Daoy (cell line): ENCODE results near the gene POPDC2. TPM values are rescaled to one million over a fixed set of nuclear protein-coding genes. Genes with fewer than 3 reads are reported as not detected.
"Not testable (repeated sequence)": the region's sequence is repeated elsewhere in the genome, so short reads cannot be mapped to it uniquely, and the experiment has no call there.

Source experiments
- DNase-seq: peaks from one replicate; pipeline ENCODE4 v3.0.0-alpha.2; 2015; ENCODE audit warnings: low read depth
- total RNA-seq: library from RNA; depleted of rRNA; stranded (reverse); fragments of >200 nt; shearing (Covaris generic); gene quantifications from 2 replicates; pipeline ENCODE4 v1.2.3, GENCODE V29; 2014; rRNA removed

POPDC2 gene
- total RNA-seq, 1 experiment from 2014 or later = 0.17 TPM

DNA sequence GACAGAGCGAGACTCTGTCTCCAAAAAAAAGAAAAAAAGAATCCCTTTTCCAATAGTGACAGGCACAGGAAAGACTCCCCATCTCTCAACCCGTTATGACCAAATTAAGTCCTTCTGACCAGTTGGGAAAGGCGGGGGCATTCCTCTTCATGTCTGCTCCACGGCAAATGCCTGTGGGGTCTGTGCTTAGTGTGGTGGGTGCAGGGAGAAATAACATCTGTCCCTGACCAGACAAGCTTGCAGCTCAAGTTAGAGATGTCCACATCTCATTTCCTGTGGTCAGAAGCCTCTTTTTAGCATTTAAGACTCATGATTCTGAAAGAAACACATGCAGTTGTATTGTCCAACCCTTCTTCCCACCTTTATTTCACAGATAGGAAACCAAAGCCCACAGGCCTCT is 46.5 kb downstream of the POPDC2 start:
- DNase-seq = no peak

DNA sequence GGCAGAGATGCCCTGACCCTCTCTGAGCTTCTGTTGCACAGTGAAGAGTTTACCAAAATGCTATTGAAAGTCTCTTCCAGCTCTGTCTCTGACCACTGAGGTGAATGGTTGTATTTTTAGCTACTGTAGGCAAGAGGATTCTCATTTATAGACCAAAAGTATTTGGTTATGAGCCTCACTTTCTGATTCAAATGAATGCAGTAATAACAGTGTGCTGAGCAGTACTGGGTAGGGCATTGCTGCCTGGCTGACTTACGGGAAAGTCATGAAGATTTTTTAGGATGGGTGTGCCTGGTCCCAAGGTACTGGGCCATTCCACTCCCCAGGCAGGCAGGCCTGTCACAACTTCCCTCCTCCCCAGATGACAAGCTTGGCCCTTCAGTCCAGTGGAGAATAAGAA is 47.2 kb downstream of the POPDC2 start:
- no peak for DNase-seq

DNA sequence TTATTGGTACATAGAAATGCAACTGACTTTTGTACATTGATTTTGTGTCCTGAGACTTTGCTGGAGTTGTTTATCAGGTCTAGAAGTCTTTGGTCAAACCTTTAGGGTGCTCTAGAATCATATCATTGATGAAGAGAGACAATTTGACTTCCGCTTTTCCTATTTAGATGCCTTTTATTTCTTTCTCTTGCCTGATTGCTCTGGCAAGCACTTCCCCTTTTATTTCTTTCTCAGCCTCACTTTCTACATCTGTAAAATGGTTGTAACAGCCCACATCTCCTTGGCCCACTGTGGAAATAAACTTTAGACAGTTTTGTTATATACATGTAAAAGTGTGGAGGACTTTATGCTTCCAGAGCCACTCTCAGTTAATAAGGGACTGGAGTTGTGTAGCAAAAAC is 48.7 kb downstream of the POPDC2 start:
- no peak for DNase-seq

- DNase-seq = no peak
Measured at GRCh38 chr3:119609301-119609700, 51.1 kb downstream of the POPDC2 start.

- DNase-seq = no peak
Measured at GRCh38 chr3:119608405-119609000, 51.9 kb downstream of the POPDC2 start.

DNA sequence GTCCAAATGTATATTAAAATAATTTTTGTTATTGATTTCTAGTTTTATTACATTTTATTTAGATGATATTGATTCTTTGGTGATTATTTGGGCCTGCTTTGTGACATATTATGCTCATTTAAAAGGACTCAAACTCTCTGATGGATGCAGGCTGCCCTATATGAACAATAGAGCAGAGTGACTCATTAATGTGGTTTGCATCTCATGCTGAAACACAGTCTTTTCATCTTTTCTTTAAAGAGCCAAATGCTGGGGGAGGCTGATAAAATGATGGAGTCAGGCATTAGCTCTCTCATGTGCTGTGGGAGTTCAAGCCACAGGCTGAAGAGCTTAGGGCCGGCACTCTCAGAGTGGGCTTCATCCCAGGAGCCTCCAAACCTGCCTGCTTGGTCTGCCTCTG is 55.5 kb downstream of the POPDC2 start:
- peak; percentile 51 for DNase-seq

- DNase-seq = no peak
Measured at GRCh38 chr3:119602676-119603075, 57.7 kb downstream of the POPDC2 start.

GRCh38 chr3:119601154-119601553 is 59.2 kb downstream of the POPDC2 start:
- no peak for DNase-seq

DNA sequence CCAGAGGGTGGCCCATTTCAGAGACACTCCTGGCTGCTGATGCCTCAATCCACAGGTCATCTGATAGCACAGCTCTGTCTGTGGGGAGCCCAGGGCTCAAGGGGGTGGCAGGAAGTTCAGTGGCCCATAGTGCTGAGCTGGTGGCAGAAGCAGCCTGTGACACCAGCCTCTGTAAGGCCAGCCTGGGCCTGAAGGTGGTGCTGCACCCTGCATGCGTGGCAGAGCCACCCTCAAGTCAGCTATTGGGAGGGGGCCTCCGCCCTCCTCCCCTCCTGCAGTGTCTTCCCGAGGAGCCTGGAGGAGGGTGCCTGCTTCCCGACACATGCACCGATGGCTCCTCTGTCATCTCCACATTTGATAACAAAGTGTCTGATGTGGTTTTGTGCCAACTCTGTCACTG is 59.7 kb downstream of the POPDC2 start:
- peak; percentile 32 for DNase-seq

GRCh38 chr3:119599558-119600174 is 60.7 kb downstream of the POPDC2 start:
- DNase-seq = no peak

GRCh38 chr3:119598410-119599098 is 61.8 kb downstream of the POPDC2 start:
- DNase-seq = no peak

DNA sequence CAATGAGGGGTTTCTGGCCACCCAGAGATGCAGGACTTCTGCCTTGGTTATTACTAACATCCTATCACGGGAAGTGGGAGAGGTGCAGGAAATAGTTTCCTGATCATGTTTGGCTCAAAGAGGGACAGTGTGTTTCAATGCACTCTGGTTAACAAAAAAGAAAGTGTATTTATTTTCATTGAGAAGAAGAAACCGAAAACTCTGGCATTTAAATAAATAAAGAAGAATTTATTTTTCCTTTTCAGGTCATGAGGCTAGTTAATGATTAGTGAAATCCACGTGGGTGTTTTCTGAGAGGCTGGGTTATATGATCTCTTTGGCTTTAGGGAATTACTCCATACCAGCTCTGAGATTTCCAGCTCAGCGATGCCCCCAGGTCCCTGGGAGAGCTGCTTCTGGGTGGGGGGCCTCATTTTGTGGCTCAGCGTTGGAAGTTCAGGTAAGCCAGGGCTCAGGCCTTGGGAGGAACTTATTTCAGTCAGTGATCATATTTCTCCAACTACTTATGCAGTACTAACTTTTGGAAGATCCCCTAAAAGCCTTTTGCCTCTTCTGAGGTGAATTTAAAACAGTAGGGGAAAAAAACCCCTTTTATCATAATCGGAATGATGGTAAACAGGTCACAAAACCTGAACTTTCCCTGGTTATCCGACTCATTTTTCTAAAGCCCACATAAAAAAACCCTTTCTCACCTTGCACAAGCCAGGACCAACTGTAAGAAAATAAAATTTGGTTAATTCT is 62.7 kb downstream of the POPDC2 start, which contains the start of gene PLA1A:
PLA1A (plus strand) TSS at position 338 of the 741 bp plus-strand sequence; CDS start at position 367, 29 bp downstream.
- no peak for DNase-seq

GRCh38 chr3:119596398-119596797 is 64.0 kb downstream of the POPDC2 start:
- DNase-seq = no peak

GRCh38 chr3:119595639-119596334 is 64.6 kb downstream of the POPDC2 start:
- DNase-seq = no peak

DNA sequence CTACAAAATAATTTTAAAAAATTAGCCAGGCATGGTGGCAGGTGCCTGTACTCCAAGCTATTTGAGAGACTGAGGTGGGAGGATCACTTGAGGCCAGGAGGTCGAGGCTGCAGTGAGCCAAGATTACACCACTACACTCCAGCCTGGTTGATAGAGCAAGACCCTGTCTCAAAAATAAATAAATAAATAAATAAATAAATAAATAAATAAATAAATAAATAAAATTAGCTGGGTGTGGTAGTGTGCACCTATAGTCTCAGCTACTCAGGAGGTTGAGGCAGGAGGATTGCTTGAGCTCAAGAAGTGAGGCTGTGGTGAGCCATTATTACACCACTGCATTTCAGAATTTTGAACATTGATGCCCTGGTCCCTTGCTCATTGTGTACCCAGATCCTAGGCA is 65.5 kb downstream of the POPDC2 start:
- DNase-seq = not testable (repeated sequence)

DNA sequence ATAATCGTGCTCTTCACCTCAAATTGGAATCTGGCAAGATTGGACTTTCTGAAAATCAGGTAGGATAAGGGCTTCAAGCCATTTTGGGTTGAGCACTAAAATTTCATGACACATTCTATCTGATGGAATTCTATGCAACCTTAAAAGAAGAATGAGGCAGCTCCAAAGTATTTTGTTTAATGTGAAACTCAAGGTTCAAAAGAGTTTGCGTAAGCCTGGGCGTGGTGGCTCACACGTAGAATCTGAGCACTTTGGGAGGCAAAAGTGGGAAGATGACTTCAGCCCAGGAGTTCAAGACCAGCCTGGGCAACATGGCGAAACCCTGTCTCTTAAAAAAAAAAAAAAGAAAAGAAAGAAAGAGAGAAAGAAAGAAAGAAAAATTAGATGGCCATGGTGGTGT is 66.3 kb downstream of the POPDC2 start:
- no peak for DNase-seq

DNA sequence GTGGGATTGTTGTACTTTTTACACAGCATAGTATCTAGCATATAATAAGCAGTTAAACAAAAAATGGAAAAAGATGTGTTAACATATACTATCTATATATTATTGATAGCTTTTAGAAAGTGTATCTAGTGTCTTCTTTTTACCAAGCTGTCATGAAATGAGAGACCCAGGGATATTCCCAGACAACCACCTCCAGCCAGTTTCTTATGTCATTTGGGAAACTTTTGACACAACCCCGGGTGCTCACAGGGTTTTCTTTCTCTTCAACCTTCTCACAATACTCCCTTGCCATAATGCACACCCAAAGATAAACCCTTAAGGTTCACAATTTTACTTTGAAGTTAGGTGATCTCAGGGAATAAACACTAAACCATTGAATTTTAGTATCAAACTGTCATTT is 67.5 kb downstream of the POPDC2 start:
- no peak for DNase-seq

Other genes starting within 250 kb of the POPDC2 start
- 42.6 and 72.5 TPM in 2 replicates for gene TMEM39A, start 197.0 kb downstream of the POPDC2 start, total RNA-seq
- gene POGLUT1, start 191.6 kb downstream of the POPDC2 start, total RNA-seq = 16.1 and 16.5 TPM in 2 replicates
- 62.5 and 80.1 TPM in 2 replicates for gene TIMMDC1, start 162.0 kb downstream of the POPDC2 start, total RNA-seq
- gene CD80, start 101.0 kb downstream of the POPDC2 start, total RNA-seq = not detected in 2 replicates
- 0.86 and 2.5 TPM in 2 replicates for gene ADPRH, start 81.1 kb downstream of the POPDC2 start, total RNA-seq
- gene PLA1A, start 62.7 kb downstream of the POPDC2 start, total RNA-seq = not detected in 2 replicates
- 35.9 and 62.8 TPM in 2 replicates for gene COX17, start 16.8 kb upstream of the POPDC2 start, total RNA-seq
- gene CFAP91, start 42.4 kb upstream of the POPDC2 start, total RNA-seq = 1.8 and 2.0 TPM in 2 replicates
- 1.0 and 1.3 TPM in 2 replicates for gene NR1I2, start 121.5 kb upstream of the POPDC2 start, total RNA-seq